ENCODE data around the gene ZNF580. TPM values are rescaled to one million over a fixed set of nuclear protein-coding genes. Genes with fewer than 3 reads are reported as not detected.

ZNF580 gene
- total and polyA plus RNA-seq, 2 of the 8 experiments (the other 6 are each of a cell fraction or from before 2014, with no cell fraction given): 12.0 to 24.6 TPM

- Histone ChIP-seq H2BK15ac (ENCODE audit: low read length) (peak overlapping the region; percentile 81), H3K79me2 (ENCODE audit: control insufficient read depth in 1 of 2, insufficient read depth in 2 of 2, low read length in 2 of 2) (peaks cover 8 to 37% of the 10 kb centered on the region in 2 experiments; a peak in 3 of 4 replicates), H3K56ac (replicated peaks; ENCODE audit: insufficient read length, low read depth, low read length) (no peak overlapping the region), H3K18ac (ENCODE audit: extremely low read depth, low read length) (peak overlapping the region; percentile 72; the same call in 1 of the 2 replicates), H3K4me3 (ENCODE audit: extremely low read depth in 1 of 4, insufficient read depth in 2 of 4, low read depth in 3 of 4, low read length in 4 of 4) (peak overlapping the region; percentile 29 to 98 (median 63)), H3K23ac (ENCODE audit: insufficient read length) (no peak overlapping the region), H3K79me1 (ENCODE audit: low read depth, low read length) (peaks cover 22% of the 10 kb centered on the region), H2AK5ac (ENCODE audit: low read depth, low read length) (no peak overlapping the region), H4K91ac (replicated peaks; ENCODE audit: insufficient read length, low read length) (no peak overlapping the region), H4K5ac (ENCODE audit: insufficient read length, low read depth, low read length) (no peak overlapping the region), H3K4me1 (replicated peaks in 1 of 4; ENCODE audit: control insufficient read depth in 3 of 4, insufficient read depth in 4 of 4, low read length in 3 of 4) (peaks cover 6 to 22% (median 14%) of the 10 kb centered on the region in 4 experiments), H4K8ac (ENCODE audit: extremely low read depth, insufficient read depth, low read length) (peak overlapping the region; percentile 0), H3K4me2 (ENCODE audit: insufficient read depth in 1 of 2, low read depth in 2 of 2, low read length in 2 of 2) (peak overlapping the region; percentile 71 to 99), H2BK120ac (replicated peaks; ENCODE audit: low read depth, low read length) (no peak overlapping the region), H3K9me3 (ENCODE audit: insufficient read depth in 2 of 2, low read depth in 1 of 2, low read length in 1 of 2) (no peaks in the 10 kb centered on the region; a peak in 1 of 4 replicates), H2BK12ac (ENCODE audit: low read depth, low read length) (no peak overlapping the region; the same call in 1 of the 2 replicates), H3K4ac (replicated peaks; ENCODE audit: insufficient read length, low read depth, low read length) (no peak overlapping the region), H2BK20ac (ENCODE audit: low read length) (no peak overlapping the region), H3K27ac (ENCODE audit: low read depth, low read length) (peak overlapping the region; percentile 45; the same call in 1 of the 2 replicates), H2AFZ (ENCODE audit: low read length) (no peak overlapping the region), H3K36me3 (ENCODE audit: control insufficient read depth in 2 of 4, insufficient read depth in 4 of 4, low read length in 3 of 4) (peaks cover 3 to 6% (median 4%) of the 10 kb centered on the region in 4 experiments; a peak in 7 of 8 replicates), H3K27me3 (replicated peaks in 1 of 4; ENCODE audit: control insufficient read depth in 3 of 4, extremely low read depth in 1 of 4, insufficient read depth in 3 of 4, low read length in 3 of 4) (no peaks in the 10 kb centered on the region), H3K14ac (ENCODE audit: insufficient read length) (no peak overlapping the region), H3K9ac (replicated peaks in 1 of 4; ENCODE audit: extremely low read depth in 1 of 4, low read depth in 3 of 4, low read length in 3 of 4) (peak overlapping the region in 1 of 4 experiments; percentile 23; a peak in 2 of 7 replicates), H3K23me2 (ENCODE audit: low read depth, low read length) (peaks cover 39% of the 10 kb centered on the region), H2BK5ac (ENCODE audit: low read depth, low read length) (no peak overlapping the region), H4K20me1 (replicated peaks in 1 of 2; ENCODE audit: control insufficient read depth in 1 of 2, insufficient read depth in 2 of 2, low read length in 2 of 2) (peaks cover 3 to 14% of the 10 kb centered on the region in 2 experiments)
- FAIRE-seq (no peak), DNase-seq (ENCODE audit: low read depth in 1 of 2, low spot score in 2 of 2) (no peak)
- CTCF ChIA-PET (ENCODE audit: partially characterized antibody): interaction anchor here (0.6 to 2.1 kb wide), 9 partner anchors 11 to 1024 kb away, joined by 3 to 10 read pairs (median 3); partner anchors contain the start of gene ZNF865
- POLR2A ChIA-PET (ENCODE audit: partially characterized antibody): interaction anchor here (0.8 to 2.2 kb wide), 8 partner anchors 9 to 143 kb away, joined by 3 to 6 read pairs (median 4); partner anchors contain the start of gene U2AF2
- WGBS, 2 experiments (ENCODE audit: extremely low coverage in 1 of 2, insufficient coverage in 1 of 2, insufficient read length in 1 of 2, insufficient replicate concordance in 2 of 2, low coverage in 1 of 2, low lambda C conversion rate in 2 of 2, missing lambda C conversion rate in 1 of 2): 70% methylated on average over 33 of the region's 38 CpGs; no CpG with 5 or more reads in 1 of the 2 experiments
- no peak for TF ChIP-seq JUN (IDR thresholded peaks at IDR 0.05; ENCODE audit: low read depth, low read length)
- TF ChIP-seq E2F6 (IDR thresholded peaks at IDR 0.05): peak; percentile 91
- TF ChIP-seq ZNF274 (IDR thresholded peaks at IDR 0.05; ENCODE audit: borderline replicate concordance, extremely low read depth, low read length): no peak
- TF ChIP-seq RAD21 (IDR thresholded peaks at IDR 0.05 in 1 of 2, conservative IDR thresholded peaks at IDR 0.05 in 1 of 2; ENCODE audit: low read depth in 2 of 2, low read length in 2 of 2): peak in 1 of 2 experiments; percentile 15; a peak in 1 of 4 replicates
- TF ChIP-seq TBP (IDR thresholded peaks at IDR 0.05; ENCODE audit: low read depth, low read length): no peak
- no peak for TF ChIP-seq GABPA (IDR thresholded peaks at IDR 0.05; ENCODE audit: borderline replicate concordance, insufficient read depth, low read length)
- no peak for TF ChIP-seq HDAC6 (IDR thresholded peaks at IDR 0.05; ENCODE audit: low read depth, low read length)
- no peak for TF ChIP-seq CTBP2 (IDR thresholded peaks at IDR 0.05; ENCODE audit: borderline replicate concordance, insufficient read depth, insufficient read length, low read length)
- no peak for TF ChIP-seq SP4 (IDR thresholded peaks at IDR 0.05; ENCODE audit: low read length)
- peak; percentile 97 for TF ChIP-seq MAX (IDR thresholded peaks at IDR 0.05)
- TF ChIP-seq NRF1 (IDR thresholded peaks at IDR 0.05; ENCODE audit: low read depth, low read length): no peak
Measured at GRCh38 chr19:55640043-55640576, 692 bp upstream of the ZNF580 start.

Measured in H1 (cell line).